GM21360 (cell line): ENCODE results near the gene MC1R.
"Not testable (repeated sequence)": the region's sequence is repeated elsewhere in the genome, so short reads cannot be mapped to it uniquely, and the experiment has no call there.

Source experiments
- ATAC-seq: cut with Tn5 transposase; IDR thresholded peaks from one replicate; pipeline ENCODE4 v1.9.1; 2021; ENCODE audit warnings: mild to moderate bottlenecking, moderate library complexity; ENCODE audit not compliant: unreplicated experiment

MC1R gene

DNA sequence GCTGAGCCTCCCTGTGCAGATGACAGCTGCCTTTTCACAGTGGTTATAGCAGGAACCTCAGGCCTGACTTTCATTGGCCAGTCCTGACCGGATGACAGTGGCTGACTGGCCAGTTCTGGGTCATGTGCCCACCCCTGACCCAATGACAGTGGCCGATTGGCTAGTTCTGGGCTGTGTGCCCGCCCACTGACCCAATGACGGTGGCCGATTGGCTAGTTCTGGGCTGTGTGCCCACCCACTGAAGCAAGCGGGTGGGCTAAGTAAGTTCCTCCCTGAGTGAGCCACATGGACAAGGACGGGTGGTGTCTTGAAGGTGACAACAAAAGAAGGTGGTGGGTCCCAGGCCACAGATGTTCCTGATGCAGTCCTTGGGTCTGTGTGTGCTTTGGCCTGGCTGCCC is 39.4 kb downstream of the MC1R start:
- ATAC-seq: no peak

DNA sequence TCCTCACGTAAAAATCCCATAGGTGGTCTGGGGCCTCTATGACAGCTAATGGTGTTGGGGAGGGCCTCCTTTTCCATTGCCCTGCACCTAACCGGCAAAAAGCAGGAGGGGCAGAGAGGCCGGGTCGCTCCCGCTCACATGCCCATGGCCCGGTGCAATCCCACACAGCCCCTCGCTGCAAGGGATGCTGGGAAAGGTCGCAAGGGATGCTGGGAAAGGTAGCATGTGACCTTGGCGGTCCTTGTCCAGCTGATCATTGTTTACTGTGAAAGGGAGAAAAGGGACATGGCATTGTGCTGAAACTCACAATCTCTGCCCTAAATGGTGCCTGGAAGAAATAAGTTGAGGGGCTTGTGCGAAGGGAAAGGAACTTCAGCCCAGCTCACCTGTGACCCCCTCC is 39.9 kb downstream of the MC1R start:
- no peak for ATAC-seq

DNA sequence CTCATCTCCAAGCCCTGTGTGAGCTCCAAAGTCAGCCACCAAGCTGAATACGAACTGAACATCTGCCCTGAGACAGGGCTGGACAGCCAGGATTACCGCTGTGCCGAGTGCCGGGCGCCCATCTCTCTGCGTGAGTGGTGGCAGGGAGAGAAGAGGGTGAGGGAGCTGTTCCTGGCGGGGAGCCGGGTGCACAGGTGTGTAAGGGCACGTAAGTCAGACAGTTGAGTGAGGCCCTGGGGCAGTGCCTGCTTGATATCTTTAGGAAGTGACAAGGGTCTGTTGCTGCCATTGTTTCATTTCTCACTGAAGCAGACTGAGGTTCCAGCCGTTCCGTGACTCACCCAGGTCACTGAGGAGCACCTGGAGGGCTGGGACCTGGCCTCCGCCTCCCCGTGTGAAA is 42.3 kb downstream of the MC1R start:
- ATAC-seq: no peak

DNA sequence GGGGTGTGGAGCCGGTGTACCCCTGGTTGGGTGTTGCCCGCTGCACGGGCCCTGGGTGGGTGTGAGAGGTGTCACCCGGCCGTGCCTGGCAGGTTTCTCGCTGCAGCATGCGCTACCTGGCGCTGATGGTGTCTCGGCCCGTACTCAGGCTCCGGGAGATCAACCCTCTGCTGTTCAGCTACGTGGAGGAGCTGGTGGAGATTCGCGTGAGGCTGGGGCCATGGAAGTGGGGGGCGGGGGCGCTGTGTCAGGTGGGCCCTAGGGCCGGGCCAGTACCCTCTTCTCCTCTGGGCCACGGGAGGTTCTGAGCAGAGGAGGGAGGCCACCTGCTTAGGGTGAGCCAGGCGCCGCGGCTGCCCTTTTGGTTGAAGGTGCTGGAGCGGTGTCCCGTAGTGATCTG is 43.3 kb downstream of the MC1R start:
- no peak for ATAC-seq

DNA sequence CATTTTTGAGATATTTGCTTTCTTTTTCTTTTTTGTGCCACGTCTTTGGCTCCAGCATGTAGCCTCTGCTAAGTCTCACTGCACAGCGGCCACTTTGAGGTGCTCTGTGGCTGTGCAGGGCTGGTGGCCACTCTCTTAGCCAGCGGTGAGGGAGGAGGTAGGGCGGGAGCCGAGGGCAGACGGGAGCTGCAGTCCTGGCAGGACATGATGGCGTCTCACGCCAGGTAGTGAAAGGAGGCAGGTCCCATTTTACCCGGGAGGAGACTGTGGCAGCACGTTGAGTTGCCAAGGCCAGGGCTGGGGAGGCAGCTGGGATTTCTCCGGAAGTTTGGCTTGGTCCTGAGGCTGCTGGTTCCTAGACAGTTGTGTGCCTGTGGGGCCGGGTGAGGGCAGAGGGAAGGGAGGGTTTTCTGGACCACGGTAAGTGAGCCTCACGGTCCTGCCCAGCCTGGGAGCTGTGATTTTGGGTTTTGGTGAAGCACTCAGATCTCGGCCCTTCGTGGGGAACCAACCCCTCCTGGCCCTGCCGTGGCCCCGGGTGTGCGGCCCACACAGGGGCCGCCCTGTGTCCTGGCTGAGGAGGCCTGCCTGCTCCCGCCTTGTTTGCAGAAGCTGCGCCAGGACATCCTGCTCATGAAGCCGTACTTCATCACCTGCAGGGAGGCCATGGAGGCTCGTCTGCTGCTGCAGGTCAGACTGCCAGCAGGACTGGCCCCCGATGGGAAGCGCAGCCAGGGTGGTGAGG is 44.3 kb downstream of the MC1R start:
- ATAC-seq: no peak

DNA sequence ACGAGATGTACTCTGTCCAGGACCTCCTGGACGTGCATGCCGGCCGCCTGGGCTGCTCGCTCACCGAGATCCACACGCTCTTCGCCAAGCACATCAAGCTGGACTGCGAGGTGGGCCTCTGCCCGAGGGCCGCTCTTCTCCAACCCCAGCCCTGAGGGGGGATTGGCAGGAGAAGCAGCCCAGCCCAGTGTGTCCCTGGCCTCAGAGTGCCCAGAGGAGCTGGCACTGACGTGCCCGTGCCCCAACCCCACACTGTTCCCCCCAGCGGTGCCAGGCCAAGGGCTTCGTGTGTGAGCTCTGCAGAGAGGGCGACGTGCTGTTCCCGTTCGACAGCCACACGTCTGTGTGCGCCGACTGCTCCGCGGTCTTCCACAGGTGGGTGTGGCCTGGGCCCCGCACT is 45.5 kb downstream of the MC1R start:
- ATAC-seq: no peak

DNA sequence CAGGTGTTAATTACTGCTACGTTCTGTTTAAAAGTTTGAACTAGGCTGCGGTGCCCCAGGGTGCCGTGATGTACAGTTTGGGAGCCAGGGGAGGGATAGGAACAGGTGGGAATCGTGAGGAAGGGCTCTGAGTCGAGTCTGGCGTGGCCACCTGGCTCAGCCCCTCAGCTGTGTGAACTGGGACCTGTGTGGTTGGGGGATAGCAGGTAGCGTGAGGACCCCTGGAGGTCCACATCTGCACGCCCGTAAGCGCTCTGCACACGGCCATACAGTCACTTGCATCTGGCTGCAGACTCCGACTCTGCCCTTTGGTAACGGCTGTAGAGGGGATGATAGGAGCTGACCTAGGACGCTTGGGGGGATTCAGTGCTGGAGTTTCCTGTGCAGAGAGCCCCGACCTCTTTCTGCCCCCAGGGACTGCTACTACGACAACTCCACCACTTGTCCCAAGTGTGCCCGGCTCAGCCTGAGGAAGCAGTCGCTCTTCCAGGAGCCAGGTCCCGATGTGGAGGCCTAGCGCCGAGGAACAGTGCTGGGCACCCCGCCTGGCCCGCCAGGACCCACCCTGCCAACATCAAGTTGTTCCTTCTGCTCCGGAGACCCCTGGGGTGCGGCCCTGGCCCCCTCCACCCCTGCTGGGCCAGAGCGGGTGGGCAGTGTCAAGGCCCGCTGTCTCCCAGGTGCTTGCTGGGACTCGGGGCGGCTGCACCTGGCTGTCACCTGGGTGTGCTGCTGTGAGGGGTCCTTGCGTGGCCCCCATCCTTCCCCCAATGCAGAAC is 47.0 kb downstream of the MC1R start:
- ATAC-seq: no peak

DNA sequence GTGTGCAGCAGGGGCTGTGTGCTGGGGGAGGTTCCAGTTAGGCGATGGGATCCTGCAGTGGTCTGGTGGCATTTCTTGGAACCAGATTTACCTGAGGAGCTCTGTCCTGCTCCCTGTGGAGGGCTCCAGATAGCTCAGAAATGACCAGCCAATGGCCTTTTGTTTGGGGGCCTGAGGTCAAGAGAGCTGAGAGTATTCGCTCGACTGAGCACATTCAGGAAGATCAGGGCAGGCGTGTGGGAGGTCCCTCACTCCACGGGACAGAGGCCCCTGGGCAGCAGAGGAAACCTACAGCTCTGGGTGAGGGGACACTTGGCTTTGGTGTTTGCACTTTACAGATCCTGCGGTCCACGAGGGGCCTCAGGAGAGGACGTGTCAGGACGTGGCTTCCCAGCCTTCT is 48.1 kb downstream of the MC1R start:
- no peak for ATAC-seq

DNA sequence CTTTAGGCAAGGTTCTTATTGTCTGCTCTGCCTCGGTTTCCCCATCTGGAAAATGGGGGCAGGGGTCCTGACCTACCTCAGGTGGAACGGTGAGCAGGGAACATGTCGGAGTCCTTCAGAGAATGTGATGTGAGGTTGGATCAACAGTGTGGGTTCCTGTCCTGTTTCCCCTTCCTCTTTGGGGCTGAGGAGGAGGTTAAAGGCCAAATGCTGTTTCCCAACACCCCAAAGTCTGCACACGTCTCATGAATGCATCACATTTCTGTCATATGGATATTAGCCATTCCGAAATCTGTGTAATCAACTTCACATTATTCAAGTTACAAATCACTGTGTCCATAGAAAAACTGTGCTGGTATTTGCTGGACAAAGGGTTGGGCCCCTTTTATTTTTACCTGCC is 48.8 kb downstream of the MC1R start:
- not testable (repeated sequence) for ATAC-seq

DNA sequence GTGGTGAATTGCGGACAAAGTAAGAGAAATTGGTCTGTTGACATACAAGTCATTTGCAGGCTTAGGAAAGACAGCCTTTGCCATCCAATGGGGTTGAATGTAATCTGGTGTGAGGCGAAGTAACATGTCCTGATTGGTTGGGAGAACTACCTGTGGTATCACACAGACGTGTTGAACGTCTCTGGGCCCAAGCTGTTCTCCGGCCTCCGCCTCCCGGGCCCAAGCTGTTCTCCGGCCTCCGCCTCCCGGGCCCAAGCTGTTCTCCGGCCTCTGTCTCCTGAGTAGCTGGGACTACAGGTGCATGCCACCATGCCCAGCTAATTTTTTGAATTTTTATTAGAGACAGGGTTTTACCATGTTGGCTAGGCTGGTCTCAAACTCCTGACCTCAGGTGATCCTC is 49.4 kb downstream of the MC1R start:
- not testable (repeated sequence) for ATAC-seq

DNA sequence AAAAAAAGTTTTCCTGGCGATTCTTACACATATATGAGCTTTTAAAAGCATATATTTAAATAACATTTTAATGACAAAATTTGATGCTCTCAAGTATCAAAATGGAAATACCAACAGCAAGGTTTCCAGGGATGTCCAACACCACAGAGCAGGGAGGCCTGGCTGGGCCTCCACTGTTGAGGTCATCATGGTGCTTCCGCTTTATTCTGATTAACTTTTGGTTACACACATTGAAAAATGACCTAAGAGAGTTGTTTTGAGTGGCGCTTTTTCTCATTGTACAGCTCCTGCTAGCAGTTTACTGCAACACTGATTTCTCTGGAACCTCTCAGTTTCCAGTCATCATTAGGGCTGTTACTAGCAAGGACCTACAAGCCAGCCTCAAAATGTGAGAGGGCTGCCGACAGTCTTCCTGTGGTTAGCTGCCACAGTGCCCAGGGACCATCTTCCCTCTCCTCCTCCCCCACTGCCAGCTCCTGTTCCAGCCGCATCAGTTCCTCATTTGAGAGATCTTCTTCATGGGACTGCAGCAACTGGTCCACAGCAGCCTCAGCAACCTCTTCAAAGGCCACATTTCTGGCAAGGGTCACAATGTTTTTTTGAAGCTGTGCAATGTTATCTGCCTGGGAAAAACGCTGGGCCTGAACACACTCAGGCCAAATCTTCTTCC is 51.2 kb downstream of the MC1R start:
- ATAC-seq: no peak
